Left ventricle myocardium inferior (tissue), 1 donor: Measurements from ENCODE around the gene UBR3. TPM values are rescaled to one million over a fixed set of nuclear protein-coding genes. Genes with fewer than 3 reads are reported as not detected.

Source experiments
- DNase-seq: peaks from one replicate; pipeline ENCODE4 v3.0.0-alpha.2; 2020
- H3K27ac ChIP-seq: fragments of 200-600 bp; replicated peaks from 2 replicates; pipeline ENCODE4 v1.8.0; 2021
- H3K27me3 ChIP-seq: fragments of 200-600 bp; 2 replicates; pipeline ENCODE4 v1.8.0; 2021; ENCODE audit warnings: low read depth
- H3K36me3 ChIP-seq: fragments of 200-600 bp; 2 replicates; pipeline ENCODE4 v1.8.0; 2021
- H3K4me1 ChIP-seq: fragments of 200-600 bp; 2 replicates; pipeline ENCODE4 v1.8.0; 2021
- H3K4me3 ChIP-seq: fragments of 200-600 bp; 2 replicates; pipeline ENCODE4 v1.8.0; 2021; ENCODE audit warnings: mild to moderate bottlenecking, moderate library complexity
- H3K9me3 ChIP-seq: fragments of 200-600 bp; replicated peaks from 2 replicates; pipeline ENCODE4 v1.8.0; 2021
- intact Hi-C: fragments of 100-400 bp; cut with micrococcal nuclease; formaldehyde crosslinking; loops from one replicate; pipeline ENCODE4 v1.11.0; 2022
- total RNA-seq: library from RNA; stranded (reverse); fragmentation: NEBNext Ultra II Directional; extraction: Animal tissue kit (Norgen Biotek cat#: 25700); gene quantifications from one replicate; pipeline ENCODE4 v1.2.1, GENCODE V29; 2021
- TF ChIP-seq, protein P1 (sequence below): fragments of 200-600 bp; IDR thresholded peaks from 2 replicates; pipeline ENCODE4 v1.8.0; 2021; ENCODE audit warnings: antibody characterized with exemption, mild to moderate bottlenecking, borderline replicate concordance
- donor health status: DM: no; HTN: yes; CAD: no; lungs with severe emphysema.

The UBR3 gene
- total RNA-seq, 1 donor from 2014 or later: 99.5 TPM

DNA sequence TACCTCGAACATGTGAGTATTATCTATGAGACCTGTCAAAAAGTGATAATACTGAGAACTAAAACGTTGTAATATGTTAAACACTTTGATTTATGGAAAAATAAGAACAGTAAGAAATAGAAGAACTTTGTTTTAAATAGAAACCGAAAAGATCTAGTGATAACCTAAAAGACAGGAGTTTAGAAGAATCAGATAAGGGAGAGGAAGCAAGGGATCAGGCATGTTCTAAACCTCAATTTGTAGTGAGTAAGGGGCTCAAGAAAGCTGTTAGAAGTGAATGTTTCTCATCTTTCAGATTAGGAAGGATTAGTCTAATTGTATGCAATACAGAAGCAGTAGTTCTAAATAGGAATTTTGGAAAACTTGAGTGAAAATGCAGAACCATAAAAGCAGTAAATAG, 182.0 kb downstream of the UBR3 start:
- H3K27me3 ChIP-seq: no peaks in the 10 kb centered on the region
- DNase-seq: no peak

DNA sequence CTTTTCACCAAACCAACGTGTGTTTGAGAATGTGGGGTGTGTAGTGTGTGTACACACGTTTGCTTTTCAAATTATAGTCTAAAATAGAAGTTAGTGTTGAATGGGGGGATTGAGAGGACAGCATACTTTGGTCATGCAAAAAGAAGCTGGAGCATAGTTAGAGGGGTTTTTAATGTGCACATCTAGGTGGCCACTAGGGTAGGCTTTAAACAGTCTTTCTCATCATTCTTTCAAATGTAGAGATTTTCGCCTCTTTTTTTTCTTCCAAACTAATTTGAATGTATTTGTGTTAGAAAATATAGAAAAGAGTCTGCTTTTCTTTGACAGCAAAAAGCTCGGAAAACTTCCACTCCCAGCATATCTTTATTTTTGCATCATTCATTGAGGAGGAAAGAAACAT, 185.5 kb downstream of the UBR3 start:
- no peak overlapping the region for H3K27ac ChIP-seq
- H3K4me3 ChIP-seq: no peak overlapping the region
- H3K9me3 ChIP-seq: no peaks in the 10 kb centered on the region
- TF ChIP-seq, protein P1, sequence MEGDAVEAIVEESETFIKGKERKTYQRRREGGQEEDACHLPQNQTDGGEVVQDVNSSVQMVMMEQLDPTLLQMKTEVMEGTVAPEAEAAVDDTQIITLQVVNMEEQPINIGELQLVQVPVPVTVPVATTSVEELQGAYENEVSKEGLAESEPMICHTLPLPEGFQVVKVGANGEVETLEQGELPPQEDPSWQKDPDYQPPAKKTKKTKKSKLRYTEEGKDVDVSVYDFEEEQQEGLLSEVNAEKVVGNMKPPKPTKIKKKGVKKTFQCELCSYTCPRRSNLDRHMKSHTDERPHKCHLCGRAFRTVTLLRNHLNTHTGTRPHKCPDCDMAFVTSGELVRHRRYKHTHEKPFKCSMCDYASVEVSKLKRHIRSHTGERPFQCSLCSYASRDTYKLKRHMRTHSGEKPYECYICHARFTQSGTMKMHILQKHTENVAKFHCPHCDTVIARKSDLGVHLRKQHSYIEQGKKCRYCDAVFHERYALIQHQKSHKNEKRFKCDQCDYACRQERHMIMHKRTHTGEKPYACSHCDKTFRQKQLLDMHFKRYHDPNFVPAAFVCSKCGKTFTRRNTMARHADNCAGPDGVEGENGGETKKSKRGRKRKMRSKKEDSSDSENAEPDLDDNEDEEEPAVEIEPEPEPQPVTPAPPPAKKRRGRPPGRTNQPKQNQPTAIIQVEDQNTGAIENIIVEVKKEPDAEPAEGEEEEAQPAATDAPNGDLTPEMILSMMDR: no peak
- DNase-seq: no peak
- H3K4me1 ChIP-seq: peaks cover 25% of the 10 kb centered on the region
- peaks cover 5% of the 10 kb centered on the region for H3K36me3 ChIP-seq
- H3K27me3 ChIP-seq: no peaks in the 10 kb centered on the region
- intact Hi-C loops: no loop called here

More for the DNA sequence above, 182.0 kb downstream of the UBR3 start:
- Histone ChIP-seq H3K36me3 (peaks cover 25% of the 10 kb centered on the region), H3K27ac (no peak overlapping the region), H3K9me3 (no peaks in the 10 kb centered on the region), H3K4me3 (no peak overlapping the region), H3K4me1 (peaks cover 22% of the 10 kb centered on the region)
- intact Hi-C loops: no loop called here
- TF ChIP-seq, protein P1: no peak

DNA sequence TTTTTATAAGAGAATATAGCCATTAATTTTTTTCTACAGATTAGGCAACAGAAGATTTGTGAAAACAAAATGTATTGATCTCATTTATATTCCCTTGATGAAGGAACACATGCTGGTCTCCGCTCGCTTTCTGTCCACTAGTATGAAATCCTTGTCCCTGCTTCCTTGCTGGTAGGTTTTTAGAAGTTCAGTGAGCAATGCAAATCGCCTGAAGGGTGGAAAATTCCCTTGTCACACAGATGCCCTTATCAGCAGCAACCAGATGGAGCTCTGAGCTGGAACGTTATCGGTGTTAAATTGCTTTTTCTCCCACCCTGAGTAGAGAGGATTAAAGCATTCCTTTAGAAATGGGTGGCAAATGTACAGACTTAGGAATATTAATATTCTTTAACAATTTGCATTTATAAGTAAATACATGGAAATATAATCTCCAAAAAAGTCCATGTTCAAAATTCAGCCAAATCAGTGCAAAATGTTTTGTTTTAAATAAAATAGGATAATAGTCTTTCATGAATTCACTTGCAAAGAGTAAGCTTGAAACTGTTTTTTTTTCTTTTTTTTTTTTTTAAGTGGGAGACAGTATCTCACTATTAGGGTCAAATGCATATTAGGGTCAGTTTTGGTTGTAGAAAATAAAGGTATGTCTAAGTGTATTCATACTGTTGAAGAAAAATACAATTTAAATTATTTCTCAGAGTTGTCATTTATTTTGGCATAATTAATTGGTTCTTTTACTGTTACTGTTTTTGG, 186.7 kb downstream of the UBR3 start:
- Histone ChIP-seq H3K9me3 (no peaks in the 10 kb centered on the region), H3K36me3 (peaks cover 3% of the 10 kb centered on the region), H3K27ac (peak overlapping the region; percentile 45), H3K4me1 (peaks cover 37% of the 10 kb centered on the region), H3K27me3 (no peaks in the 10 kb centered on the region), H3K4me3 (no peak overlapping the region)
- DNase-seq: no peak
- TF ChIP-seq, protein P1: no peak
- intact Hi-C loops: no loop called here

DNA sequence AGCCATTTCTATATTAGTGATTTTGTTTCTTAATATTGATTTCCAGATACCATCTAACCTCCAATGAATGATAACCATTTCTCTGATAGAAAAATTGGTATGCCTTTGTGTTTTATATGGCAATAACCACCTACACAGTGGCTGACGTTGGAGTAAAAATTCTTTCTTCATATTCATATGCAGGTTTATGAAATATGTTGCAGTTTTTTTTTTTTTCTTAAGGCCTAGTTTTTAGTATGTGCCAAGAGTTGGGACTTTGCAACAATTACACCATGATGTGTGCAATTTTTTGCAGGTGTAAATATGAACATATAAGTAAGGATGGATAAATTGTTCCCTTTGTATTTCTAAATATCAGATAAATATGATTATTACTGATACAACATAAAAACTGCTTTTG, 187.5 kb downstream of the UBR3 start:
- no peak for DNase-seq
- Histone ChIP-seq H3K36me3 (peaks cover 3% of the 10 kb centered on the region), H3K9me3 (no peaks in the 10 kb centered on the region), H3K27ac (peak overlapping the region; percentile 45), H3K4me1 (peaks cover 38% of the 10 kb centered on the region), H3K4me3 (no peak overlapping the region), H3K27me3 (no peaks in the 10 kb centered on the region)
- TF ChIP-seq, protein P1: no peak
- intact Hi-C loops: no loop called here

- TF ChIP-seq, protein P1: no peak
- peak; percentile 45 for DNase-seq
- no peaks in the 10 kb centered on the region for H3K9me3 ChIP-seq
- H3K4me1 ChIP-seq: peaks cover 66% of the 10 kb centered on the region
- peak overlapping the region; percentile 78 for H3K27ac ChIP-seq
- peak overlapping the region; percentile 13 for H3K4me3 ChIP-seq
- H3K27me3 ChIP-seq: no peaks in the 10 kb centered on the region
- intact Hi-C loops: no loop called here
- peaks cover 2% of the 10 kb centered on the region for H3K36me3 ChIP-seq
These were observed 190.7 kb downstream of the UBR3 start for GRCh38 chr2:170017860-170018532.
